GOT3 (cell line): Measurements from ENCODE around the gene NMT2.

ENCODE experiments used
- DNase-seq: peaks from one replicate; lab custom pipeline; 2025; ENCODE audit warnings: mixed read lengths; lab: John Stamatoyannopoulos, UW

The NMT2 gene

DNA sequence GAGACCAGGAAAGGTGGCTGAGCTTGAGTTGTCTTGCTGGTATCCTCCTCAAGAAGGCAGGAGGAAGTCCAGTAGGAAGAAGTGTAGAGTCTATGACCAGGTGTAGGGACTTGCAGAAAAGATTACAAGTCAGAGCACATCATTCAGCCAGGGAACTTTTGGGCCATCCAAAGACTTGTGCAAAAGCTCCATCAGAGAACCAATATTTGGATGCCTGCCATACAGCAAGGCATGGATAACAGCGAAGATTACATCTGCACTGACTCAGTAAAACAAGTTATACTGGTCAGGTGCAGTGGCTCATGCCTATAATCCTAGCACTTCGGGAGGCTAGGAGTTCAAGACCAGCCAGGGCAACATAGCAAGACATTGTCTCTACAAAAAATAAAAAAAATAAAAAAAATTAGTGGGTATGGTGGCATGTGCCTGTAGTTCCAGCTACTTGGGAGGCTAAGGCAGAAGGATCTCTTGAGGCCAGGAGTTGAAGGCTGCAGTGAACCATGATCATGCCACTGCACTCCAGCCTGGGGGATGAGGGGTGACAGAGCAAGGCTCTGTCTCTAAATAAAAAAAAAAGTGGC, 13.2 kb upstream of the NMT2 start:
- DNase-seq, result no peak

DNA sequence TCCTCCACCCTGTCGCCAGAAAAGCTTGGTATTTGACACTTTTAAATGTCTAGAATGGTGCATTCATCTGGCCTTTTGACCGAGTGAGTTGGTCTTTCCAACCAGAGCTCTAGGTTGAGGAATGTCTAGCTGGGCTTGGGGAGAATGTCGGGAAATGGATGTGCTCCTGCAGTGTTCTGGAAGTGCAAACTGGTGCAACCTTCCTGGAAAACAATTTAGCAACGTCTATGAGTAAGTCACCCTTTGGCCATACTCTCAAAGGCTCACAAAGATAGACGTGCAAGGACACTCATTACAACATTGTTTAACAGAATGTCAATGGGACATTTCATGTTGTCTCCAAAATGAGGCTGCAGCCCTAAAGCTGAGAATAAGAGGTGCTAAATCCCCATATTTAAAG, 12.2 kb upstream of the NMT2 start:
- no peak for DNase-seq

DNA sequence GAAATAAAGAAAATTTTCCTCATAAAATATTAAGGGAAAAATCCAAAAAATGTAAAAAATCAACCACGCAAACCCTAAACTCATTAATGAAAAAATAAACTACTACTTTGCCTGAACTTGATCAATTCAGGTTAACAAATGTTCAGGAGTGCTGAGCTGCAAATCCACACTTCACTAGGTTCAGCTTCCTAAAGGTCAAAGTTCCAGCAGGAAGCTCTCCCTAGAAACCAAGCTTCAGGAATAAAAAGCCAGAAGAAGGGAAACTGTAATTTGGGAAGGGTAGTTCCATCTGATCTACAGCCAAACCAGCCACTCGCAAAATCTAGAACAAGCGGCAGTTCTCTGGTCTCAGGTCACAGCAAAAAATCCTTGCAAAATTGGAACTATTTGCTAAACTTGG, 7.8 kb upstream of the NMT2 start:
- DNase-seq, result no peak

DNA sequence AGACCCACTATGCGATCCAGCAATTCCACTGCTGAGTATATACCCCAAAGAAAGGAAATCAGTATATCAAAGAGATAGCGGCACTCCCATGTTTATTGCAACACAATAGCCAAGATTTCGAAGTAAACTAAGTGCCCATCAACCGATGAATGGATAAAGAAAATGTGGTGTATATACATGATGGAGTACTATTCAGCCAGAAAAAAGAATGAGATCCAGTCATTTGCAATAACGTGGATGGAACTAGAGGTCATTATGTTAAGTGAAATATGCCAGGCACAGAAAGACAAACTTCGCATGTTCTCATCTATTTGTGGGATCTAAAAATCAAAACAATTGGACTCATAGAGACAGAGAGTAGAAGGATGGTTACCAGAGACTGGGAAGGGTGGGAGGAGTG, 7.1 kb upstream of the NMT2 start:
- no peak for DNase-seq

DNA sequence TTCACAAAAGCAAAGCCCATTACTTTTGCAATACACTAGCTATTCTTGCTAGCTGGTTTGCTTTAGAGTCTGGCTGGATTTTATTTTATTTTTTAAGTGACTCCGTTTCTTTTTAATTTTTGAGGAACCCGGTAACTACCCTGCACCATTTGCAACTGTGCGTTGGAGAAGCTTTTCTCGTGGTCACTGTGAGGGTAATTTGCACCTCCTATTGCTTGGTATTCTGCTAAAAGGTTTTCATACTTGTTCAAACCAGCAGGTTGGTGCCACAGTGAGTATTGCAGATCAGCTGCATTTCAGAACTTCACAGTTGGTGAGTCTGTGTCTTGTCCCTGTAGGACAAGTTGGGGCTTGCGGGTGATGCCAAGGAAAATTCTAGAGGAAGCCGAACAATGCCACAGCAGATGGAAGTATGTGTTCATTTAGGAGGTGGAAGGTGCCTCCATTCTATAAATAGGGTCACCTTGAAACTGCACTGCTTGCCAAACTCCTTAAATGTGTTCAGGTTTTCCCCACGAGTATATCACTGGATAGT, 3.9 kb upstream of the NMT2 start:
- DNase-seq, result no peak

DNA sequence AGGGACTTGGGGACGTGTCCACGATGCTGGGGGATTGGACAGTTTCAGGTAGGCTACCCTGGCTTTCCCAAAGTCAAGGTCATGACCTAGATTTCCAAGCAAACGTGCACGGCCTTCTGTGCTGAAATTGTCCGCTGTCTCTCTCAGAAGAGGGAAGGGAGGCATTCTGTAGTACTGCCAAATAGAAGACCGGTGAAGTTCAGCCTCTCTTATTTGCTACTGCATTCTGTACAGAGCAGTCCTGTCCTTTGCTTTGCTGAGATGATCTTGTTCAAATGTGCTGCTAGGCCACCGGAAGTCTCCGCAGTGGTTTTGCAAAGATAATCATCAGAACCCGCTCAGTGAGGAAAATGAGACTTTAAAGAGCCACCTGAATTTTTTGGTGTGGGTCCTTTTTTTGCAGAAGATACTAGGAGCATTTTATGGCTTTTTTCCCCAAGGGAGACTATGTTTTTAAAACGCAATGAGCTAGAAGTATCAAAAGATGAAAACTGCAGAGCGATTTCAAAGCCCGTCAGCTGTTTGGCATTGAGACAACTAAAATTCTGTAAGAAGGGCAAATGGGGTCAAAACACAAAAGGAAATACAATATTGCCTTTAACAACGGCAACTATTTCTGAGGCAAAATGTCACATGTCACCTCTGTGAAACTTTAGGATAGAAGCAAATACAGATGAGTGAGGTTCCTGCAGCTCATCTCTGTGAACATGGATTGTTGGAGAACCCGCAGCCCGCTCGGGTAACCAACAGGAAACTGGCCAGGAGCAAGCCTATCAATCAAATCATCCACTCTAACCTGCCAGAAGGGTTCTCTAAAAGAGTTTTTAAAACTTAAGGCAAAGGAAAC, 1.3 kb upstream of the NMT2 start:
- no peak for DNase-seq

DNA sequence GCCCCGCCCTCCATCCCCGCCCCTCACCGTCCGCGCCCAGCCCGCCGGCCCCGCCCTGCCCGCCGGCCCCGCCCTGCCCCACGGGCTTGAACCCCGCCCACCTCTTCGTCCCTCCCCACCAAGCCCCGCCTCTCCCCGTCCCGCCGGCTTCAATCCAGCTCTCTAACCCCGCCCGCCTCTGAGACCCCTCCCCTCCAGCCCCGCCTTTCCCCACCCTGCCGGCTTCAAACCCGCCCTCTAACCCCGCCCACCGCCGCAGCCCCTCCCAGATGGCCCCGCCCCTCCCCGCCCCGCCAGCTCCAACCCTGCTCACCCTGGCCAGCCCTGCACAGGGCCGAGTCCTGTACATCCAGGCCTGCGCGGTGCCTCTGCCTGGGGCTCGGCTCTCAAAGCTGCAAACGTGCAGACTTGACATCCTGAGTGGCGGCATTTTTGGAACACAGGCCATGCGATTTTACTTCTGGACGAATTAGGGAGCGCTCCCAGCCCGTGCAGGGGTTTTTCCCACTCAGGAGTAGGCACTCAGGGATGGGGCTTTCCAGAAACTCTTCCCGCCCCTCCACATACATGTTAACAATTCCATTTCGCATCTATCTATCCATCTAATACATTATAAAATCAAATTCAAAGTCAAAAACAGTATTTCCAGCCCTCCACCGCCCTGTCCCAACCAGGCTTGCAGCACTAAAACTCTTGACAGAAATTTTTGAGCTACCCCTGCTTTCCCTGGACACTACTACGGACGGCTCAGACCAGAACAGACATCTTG, 477 bp upstream of the NMT2 start:
- DNase-seq, result peak; percentile 76

DNA sequence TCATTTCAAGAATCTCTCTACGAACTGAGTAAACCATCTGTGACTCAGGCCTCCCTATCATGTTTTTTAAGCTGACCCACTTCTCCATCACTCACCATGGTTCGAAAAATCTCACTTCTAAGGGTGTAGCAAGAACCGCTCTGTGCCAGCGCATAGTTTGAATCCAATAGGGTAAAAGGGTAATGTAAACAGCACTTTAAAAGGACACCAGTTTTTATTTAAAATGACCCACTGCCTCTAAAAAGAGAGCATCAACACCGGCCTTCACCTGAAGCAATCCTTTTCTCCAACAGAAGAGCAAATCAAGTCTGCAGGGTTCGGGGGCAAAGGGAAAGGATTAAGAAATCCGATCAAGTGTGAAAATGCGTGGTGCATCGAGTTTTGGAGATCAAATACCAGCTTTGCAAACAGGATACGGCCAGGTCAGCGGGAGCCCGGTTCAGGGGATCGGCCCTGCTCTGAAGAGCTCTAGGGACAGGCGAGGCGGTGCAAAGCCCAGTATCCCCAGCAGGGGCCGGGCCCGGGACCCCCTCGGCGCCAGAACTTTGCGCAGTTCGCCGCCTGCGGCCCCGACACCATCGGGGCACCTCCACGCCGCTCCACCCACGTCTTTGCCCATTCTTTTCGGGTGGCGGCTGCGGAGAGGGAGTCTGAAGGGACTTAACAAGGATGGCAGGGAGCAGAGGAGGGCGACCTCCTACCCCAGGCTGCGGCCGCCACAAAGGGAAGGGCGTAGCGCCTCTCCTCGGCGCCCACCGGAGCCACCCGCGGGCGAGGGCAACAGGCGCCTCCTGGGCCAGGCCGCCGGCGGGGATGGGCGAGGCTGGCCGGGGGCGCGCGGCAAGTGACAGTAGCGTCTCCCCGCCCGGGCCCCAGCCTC, 842 bp downstream of the NMT2 start:
- DNase-seq, result peak; percentile 21

DNA sequence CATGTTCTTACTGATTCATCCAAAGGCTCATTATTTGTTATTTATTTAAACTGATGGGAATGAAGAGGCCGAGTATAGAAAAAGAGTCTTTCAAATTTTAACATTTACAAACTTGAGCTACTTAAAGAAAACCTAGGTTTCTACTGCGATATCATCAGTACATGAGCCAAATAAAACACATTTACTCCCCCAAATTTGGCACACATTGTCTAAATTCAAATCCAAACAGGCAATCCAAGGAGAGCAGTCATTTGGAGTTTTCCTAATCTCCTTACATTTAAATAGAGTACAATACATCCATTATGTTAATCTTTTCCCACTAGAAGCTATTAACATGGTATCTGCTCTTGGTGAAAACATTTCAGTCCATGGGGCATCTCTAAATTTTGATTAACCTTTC, 2.2 kb downstream of the NMT2 start:
- no peak for DNase-seq

DNA sequence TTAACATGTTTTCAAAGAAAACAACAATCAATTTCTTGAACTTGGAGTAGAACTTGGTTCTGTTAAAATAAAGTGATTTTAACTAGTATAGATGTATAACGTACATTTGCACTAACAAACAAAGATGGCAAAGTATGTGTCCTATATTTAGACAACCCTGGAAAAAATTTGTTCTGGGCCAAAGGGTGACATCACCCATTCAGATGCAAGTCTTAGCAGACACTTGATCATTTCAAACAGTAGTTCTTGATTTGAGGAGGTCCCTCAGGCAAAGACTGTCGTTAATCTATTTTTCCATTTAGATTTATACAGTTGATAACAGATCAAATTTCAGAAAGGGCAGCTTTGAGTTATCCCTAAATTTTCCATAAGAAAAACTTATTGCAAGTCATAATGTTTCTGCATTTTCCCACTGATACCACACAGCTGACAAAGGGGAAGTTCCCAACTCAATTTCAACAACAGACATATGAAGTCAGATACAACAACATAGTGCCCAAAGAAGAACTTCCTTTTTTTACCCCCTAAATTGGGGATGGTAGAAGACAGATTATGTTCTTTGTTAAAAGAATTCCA, 5.2 kb downstream of the NMT2 start:
- no peak for DNase-seq

DNA sequence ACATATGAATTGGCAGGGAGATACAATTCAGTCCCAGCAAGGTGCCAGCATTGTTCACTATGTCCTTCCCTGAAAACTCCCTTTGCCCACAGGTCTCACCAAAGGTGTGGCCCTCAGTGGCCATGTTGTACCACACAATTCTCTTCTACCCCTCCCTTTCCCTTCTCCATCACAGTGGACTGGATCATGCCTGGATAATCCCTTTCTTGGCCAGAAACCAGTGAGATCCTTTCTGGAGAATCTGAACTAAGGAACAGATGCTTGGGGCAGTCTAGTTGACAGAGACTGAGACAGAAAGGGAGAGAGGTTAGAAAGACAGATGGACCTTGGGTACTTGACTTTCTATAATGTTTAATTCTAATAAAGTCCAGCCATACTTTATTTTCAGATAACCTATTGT, 9.5 kb downstream of the NMT2 start:
- no peak for DNase-seq

DNA sequence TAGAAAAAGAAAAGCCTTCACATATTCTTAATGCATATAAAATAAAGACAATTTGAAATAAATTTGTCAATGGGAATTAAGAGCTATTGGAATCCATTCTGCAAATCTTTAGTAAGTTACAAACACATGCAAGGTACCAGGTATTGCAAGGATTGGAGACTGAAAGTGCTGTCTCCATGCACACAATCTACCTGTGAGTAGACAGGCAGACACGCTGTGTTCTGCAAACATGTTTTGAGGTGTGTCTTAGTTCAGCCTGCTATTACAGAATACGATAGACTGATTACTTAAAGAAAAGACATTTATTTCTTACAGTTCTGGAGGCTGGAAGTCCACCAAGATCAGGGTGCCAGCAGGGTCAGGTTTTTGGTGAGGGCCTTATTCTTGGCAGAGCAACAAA, 10.0 kb downstream of the NMT2 start:
- DNase-seq, result no peak

DNA sequence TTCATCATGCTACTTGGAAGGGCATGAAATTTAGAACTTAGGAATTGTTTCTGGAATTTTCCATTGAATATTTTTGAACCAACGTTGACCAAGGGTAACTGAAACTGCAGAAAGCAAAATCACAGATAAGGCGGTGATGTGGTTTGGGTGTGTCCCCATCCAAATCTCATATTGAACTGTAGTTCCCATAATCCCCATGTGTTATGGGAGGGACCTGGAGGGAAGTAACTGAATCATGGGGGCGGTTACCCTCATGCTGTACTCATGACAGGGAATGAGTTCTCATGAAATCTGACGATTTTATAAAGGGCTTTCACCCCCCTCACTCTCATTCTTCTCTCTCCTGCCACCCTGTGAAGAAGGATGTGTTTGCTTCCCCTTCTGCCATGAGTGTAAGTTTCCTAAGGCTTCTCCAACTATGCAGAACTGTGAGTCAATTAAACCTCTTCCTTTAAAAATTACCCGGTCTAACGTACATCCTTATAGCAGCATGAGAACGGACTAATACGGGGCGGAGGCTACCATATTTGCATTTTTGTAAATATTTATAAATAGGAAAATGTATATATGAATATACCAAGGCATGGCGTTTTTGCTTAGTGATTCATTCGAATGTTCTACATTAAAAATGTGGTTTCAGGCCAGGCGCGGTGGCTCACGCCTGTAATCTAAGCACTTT, 12.4 kb downstream of the NMT2 start:
- no peak for DNase-seq

DNA sequence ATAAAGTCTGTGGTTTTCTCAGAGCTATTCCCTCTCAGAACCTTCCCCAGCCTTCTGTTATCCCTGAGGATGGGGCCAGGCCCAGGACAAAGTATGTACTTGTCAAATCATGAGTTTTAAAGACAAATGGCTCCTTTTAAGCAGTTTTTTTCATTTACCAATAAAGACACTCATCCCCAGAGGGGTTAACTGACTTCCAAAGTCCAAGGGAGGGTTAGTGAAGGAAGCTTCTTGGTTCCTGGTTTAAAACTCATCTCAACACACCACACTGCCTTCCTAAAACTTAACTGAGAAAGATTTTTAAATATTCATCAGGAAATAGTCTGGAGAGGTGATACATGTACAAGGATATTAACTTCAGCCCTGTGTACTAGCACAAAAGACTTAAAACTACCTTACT, 15.9 kb downstream of the NMT2 start:
- no peak for DNase-seq

DNA sequence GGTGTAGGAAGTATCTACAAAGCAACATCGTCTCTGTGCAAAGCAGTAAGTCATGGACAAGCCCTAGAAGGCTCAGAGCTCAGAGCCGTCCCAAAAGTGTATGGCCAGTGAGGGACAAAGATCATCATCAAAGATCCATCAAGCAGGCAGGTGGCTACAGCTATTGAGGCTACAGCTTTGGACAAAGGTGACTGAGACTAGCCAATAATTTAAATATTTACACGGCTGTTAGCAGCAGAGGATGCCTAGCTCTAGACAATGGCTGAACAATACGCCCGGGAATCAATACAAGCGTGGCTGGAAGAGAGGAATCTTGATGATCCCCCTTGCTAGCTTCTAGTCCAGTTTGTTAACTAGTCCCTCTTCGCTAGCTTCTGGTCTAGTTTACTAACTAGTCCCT, 17.9 kb downstream of the NMT2 start:
- no peak for DNase-seq

DNA sequence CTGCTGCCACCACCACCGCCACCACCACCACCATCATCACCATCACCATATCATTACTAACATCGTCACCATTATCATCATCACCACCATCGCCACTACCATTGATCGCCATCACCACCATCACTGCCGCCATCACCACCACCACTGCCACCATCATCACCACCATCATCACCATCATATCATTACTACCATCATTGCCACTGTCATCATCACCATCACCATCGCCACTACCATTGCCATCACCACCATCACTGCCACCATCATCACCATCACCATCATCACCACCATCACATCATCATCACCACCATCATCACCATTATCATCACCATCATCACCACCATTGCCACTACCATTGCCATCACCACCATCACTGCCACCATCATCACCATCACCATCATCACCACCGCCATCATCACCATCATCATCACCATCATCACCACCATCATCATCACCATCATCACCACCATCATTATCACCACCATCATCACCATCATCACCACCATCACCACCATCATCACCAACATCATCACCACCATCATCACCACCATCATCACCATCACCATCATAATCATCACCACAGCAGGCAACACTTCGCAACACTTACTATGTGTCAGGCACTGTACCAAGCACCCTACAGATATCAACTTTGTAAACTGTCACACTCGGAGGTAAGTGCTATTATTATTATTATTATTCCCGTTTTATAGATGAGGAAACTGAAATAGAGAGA, 19.3 kb downstream of the NMT2 start:
- DNase-seq, result no peak

DNA sequence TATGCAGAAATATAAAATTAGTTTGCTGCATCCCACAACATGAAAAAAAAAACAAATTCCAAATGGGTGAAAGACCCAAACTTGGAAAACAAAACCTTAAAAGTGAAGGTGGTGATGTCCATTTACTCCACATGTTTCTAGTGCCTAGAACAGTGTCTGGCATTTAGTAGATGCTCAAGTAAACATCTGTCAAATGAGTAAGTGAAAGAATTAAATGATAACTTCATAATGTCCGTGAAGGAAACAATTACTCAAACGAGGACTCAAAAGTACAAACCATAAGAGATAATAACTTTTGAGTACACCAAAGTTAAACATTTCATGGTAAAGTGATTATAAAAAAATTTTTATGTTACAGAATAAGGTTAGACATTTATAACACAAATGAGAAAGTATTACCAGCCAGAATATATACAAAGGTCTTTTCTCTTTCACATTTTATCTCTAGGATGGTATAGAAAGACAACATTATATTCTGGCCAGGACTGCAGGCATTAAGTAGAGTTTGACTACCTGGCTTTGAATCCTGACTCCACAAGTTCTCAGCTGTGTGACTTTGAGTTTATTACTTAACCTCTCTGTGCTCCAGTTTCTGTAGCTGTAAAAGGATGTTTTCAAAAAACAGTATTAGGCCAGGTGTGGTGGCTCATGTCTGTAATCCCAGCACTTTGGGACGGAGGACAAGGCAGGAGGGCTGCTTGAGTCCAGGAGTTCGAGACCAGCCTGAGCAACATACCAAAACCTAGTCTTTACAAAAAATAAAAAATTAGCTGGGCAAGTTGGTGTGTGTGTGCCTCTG, 20.7 kb downstream of the NMT2 start:
- no peak for DNase-seq

DNA sequence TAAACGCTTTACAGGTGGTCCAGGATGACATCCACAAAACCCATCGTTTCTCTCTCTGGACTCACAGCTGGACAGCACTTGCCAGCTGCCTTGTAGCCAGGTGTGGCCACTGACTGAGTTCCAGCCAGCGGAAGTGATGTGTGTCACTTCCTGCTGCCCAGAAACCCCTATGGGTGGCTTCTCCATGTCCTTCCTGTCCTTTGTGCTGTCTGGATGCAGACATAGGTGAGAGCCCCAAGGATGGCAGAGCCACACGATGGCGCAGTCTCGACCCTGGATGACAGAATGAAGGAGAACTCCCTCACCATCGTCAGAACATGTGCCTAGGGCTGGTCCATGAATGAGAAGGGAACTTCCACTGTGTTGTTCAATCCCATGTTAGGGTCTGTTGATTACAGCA, 22.1 kb downstream of the NMT2 start:
- no peak for DNase-seq

DNA sequence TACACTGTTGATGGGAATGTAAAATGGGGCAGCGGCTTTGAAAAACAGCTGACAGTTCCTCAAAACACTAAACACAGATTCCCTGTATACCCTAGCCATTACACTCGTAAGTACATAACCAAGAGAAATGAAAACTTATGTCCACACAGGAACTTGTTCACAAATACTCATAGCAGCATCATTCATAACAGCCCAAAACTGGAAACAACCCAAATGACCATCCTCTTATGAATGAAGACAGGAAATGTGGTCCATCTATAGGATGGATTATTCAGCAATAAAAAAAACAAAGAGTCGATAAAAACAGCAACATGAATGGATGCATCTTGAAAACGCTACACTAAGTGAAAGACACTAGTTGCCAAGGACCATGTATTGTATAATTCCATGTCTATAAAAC, 23.7 kb downstream of the NMT2 start:
- no peak for DNase-seq
